Osteocyte (in vitro differentiated cells): Measurements from ENCODE around the gene ZNF2. TPM values are rescaled to one million over a fixed set of nuclear protein-coding genes. Genes with fewer than 3 reads are reported as not detected.
A peak's percentile ranks its signal among the peaks of the same experiment; 100 is the strongest.
"Not testable (repeated sequence)": the region's sequence is repeated elsewhere in the genome, so short reads cannot be mapped to it uniquely, and the experiment has no call there.

Experiments
- DNase-seq: peaks from one replicate; pipeline ENCODE4 v3.0.0; 2021; ENCODE audit warnings: mixed read lengths; ENCODE audit not compliant: unreplicated experiment; ENCODE audit errors: extremely low spot score
- H3K27ac Mint-ChIP-seq: one replicate; pipeline ENCODE4 v1.8.0; 2021; ENCODE audit warnings: mild to moderate bottlenecking, mixed read lengths; ENCODE audit not compliant: unreplicated experiment
- H3K27me3 Mint-ChIP-seq: one replicate; pipeline ENCODE4 v1.8.0; 2021; ENCODE audit warnings: mixed read lengths; ENCODE audit not compliant: unreplicated experiment
- H3K36me3 Mint-ChIP-seq: one replicate; pipeline ENCODE4 v1.8.0; 2021; ENCODE audit warnings: mixed read lengths; ENCODE audit not compliant: unreplicated experiment
- H3K4me1 Mint-ChIP-seq: one replicate; pipeline ENCODE4 v1.8.0; 2021; ENCODE audit warnings: mixed read lengths; ENCODE audit not compliant: unreplicated experiment
- H3K4me3 Mint-ChIP-seq: one replicate; pipeline ENCODE4 v1.8.0; 2021; ENCODE audit warnings: mild to moderate bottlenecking, moderate library complexity, mixed read lengths; ENCODE audit not compliant: unreplicated experiment
- H3K9me3 Mint-ChIP-seq: one replicate; pipeline ENCODE4 v1.8.0; 2021; ENCODE audit warnings: mixed read lengths; ENCODE audit not compliant: unreplicated experiment
- total RNA-seq: library from RNA; stranded (reverse); gene quantifications from 2 replicates; pipeline ENCODE4 v1.2.1, GENCODE V29; 2021
- TF ChIP-seq, protein P1 (sequence below): fragments of 200-600 bp; sonication (generic); IDR thresholded peaks from 2 replicates; pipeline ENCODE4 v1.5.0; 2021; ENCODE audit warnings: antibody characterized with exemption, mild to moderate bottlenecking, moderate library complexity

Gene ZNF2
- total RNA-seq, 1 donor from 2014 or later, result 5.8 TPM

DNA sequence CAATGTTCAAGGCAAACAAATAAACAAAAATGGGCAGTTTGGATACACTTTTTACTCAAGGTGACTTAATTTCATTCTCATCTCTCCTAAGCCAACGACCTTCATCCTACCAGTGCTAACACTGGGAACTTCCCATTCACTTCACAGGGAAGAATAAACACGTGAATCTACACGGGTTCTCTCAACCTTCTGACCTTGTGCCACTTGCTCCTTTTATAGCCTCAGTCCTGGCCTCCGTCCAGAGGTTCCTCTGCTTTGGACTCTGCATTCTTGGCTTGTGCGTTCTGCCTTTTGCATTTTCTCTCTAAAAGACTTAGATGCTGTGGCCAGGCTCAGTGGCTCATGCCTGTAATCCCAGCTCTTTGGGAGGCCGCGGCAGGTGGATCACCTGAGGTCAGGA, 13.8 kb downstream of the ZNF2 start:
- DNase-seq, result no peak
- Mint-ChIP-seq H3K9me3 (peaks cover 32% of the 10 kb centered on the region), H3K27ac (no peak overlapping the region), H3K36me3 (peaks cover 67% of the 10 kb centered on the region), H3K4me3 (no peak overlapping the region), H3K4me1 (no peaks in the 10 kb centered on the region), H3K27me3 (no peaks in the 10 kb centered on the region)
- TF ChIP-seq, protein P1, sequence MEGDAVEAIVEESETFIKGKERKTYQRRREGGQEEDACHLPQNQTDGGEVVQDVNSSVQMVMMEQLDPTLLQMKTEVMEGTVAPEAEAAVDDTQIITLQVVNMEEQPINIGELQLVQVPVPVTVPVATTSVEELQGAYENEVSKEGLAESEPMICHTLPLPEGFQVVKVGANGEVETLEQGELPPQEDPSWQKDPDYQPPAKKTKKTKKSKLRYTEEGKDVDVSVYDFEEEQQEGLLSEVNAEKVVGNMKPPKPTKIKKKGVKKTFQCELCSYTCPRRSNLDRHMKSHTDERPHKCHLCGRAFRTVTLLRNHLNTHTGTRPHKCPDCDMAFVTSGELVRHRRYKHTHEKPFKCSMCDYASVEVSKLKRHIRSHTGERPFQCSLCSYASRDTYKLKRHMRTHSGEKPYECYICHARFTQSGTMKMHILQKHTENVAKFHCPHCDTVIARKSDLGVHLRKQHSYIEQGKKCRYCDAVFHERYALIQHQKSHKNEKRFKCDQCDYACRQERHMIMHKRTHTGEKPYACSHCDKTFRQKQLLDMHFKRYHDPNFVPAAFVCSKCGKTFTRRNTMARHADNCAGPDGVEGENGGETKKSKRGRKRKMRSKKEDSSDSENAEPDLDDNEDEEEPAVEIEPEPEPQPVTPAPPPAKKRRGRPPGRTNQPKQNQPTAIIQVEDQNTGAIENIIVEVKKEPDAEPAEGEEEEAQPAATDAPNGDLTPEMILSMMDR, result no peak

DNA sequence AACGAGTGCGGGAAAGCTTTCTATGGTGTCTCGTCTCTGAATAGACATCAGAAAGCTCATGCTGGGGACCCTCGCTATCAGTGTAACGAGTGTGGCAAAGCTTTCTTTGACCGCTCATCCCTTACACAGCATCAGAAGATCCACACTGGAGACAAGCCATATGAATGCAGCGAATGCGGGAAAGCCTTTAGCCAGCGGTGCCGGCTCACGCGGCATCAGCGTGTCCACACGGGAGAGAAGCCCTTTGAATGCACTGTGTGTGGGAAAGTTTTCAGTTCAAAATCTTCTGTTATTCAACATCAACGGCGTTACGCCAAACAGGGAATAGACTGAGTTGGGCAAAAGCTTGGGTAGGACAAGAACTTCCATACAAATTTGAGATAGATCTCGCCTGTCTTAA, 16.2 kb downstream of the ZNF2 start:
- Mint-ChIP-seq H3K4me3 (no peak overlapping the region), H3K4me1 (no peaks in the 10 kb centered on the region), H3K9me3 (peaks cover 42% of the 10 kb centered on the region), H3K27me3 (no peaks in the 10 kb centered on the region), H3K27ac (no peak overlapping the region), H3K36me3 (peaks cover 63% of the 10 kb centered on the region)
- no peak for DNase-seq
- TF ChIP-seq, protein P1, result no peak

DNA sequence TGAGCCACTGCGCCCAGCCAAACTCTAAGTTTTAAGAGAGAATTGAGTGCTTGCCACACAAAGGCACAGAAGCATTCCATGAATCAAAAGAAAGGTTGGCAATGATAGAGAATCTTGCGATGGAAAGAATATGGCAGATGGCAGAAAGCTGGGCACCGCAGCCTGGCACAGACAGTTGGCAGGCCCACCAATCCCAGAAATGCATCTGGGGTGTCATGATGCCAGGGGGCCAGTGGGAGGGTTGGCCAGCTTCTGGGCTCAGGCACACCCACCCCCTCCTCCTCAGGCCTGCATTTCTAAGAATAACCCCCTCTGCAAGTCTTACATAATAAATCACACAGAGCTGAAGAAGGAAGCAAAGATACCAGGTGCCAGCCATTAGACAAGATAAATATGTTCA, 19.6 kb downstream of the ZNF2 start:
- no peak overlapping the region for H3K27ac Mint-ChIP-seq
- H3K4me3 Mint-ChIP-seq, result no peak overlapping the region
- TF ChIP-seq, protein P1, result no peak
- peaks cover 33% of the 10 kb centered on the region for H3K36me3 Mint-ChIP-seq
- DNase-seq, result no peak
- peaks cover 39% of the 10 kb centered on the region for H3K9me3 Mint-ChIP-seq
- no peaks in the 10 kb centered on the region for H3K27me3 Mint-ChIP-seq
- no peaks in the 10 kb centered on the region for H3K4me1 Mint-ChIP-seq

DNA sequence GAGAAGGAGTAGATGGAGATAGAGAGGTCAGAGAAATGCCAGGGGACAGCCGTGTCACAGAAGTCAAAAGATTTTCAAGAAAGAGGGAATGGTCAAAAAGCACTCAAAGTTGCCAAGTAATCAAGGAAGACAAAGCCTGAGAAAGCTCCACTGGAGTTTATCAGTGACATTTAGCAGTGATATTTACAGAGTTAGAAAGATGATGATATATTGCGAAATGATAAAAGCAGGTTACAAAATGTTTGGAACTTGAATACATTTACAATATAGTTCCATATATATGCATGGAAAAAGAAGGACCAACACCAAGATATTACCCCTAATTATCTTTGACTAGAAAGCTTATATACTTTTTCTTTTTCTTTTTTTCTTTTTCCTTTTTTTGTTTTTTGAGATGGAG, 20.4 kb downstream of the ZNF2 start:
- H3K36me3 Mint-ChIP-seq, result peaks cover 27% of the 10 kb centered on the region
- H3K4me1 Mint-ChIP-seq, result no peaks in the 10 kb centered on the region
- no peak for DNase-seq
- H3K9me3 Mint-ChIP-seq, result peaks cover 36% of the 10 kb centered on the region
- no peak overlapping the region for H3K27ac Mint-ChIP-seq
- no peak overlapping the region for H3K4me3 Mint-ChIP-seq
- TF ChIP-seq, protein P1, result no peak
- peaks cover 2% of the 10 kb centered on the region for H3K27me3 Mint-ChIP-seq

DNA sequence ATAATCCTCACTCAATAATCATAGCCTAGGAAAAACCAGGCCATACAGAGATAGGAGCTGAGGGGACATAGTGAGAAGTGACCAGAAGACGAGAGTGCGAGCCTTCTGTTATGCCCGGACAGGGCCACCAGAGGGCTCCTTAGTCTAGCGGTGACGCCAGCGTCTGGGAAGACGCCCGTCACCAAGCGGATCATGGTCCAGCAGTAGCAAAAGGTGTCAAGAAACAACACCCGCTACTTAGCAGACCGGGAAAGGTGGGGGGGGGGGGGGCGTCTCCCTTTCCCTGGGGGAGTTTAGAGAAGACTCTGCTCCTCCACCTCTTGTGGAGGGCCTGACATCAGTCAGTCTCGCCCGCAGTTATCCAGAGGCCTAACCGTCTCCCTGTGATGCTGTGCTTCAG, 27.3 kb downstream of the ZNF2 start:
- TF ChIP-seq, protein P1, result peak; percentile 63
- not testable (repeated sequence) for H3K27ac Mint-ChIP-seq, DNase-seq, H3K27me3 Mint-ChIP-seq, H3K36me3 Mint-ChIP-seq, H3K4me1 Mint-ChIP-seq, H3K4me3 Mint-ChIP-seq, H3K9me3 Mint-ChIP-seq
